Psoas muscle (tissue), 8 donors: ENCODE measurements around the gene RPS6KA2. TPM values are rescaled to one million over a fixed set of nuclear protein-coding genes. Genes with fewer than 3 reads are reported as not detected.

Experiments
- ATAC-seq, 4 donors: fragments of 200-7000 bp; cut with Tn5 transposase; one replicate each; pipeline ENCODE4 v1.9.1; 2020; ENCODE audit warnings: moderate library complexity in 3 of 4, mild to moderate bottlenecking in 2 of 4
- DNase-seq, 2 donors: peaks; one replicate each; pipeline ENCODE4 v3.0.0-alpha.2; 2020
- H3K27ac ChIP-seq: fragments of 200-600 bp; one replicate; pipeline ENCODE4 v1.8.0; 2022
- H3K27me3 ChIP-seq, 3 donors: fragments of 200-600 bp in 1 of 3; one replicate each; pipeline versions ENCODE4 v1.6.1 to v1.8.0; 2013 to 2022; ENCODE audit warnings: low read length in 2 of 3, mild to moderate bottlenecking in 2 of 3, moderate library complexity in 1 of 3; ENCODE audit not compliant: insufficient read depth in 3 of 3
- H3K36me3 ChIP-seq, 2 donors: fragments of 200-600 bp in 1 of 2; one replicate each; pipeline versions ENCODE4 v1.6.1 to v1.8.0; 2013 to 2022; ENCODE audit warnings: low read depth in 1 of 2, mild to moderate bottlenecking in 1 of 2, moderate library complexity in 1 of 2; ENCODE audit not compliant: insufficient read depth in 1 of 2
- H3K4me1 ChIP-seq: fragments of 200-600 bp; one replicate; pipeline ENCODE4 v1.8.0; 2022
- H3K4me3 ChIP-seq: fragments of 200-600 bp; one replicate; pipeline ENCODE4 v1.8.0; 2022; ENCODE audit warnings: mild to moderate bottlenecking
- H3K9me3 ChIP-seq: fragments of 200-600 bp; one replicate; pipeline ENCODE4 v1.8.0; 2022
- WGBS, 3 donors: extraction: QIAGEN DNeasy Blood & Tissue Kit; methylation state at CpG; one replicate each; pipeline versions ENCODE4 v1.1.6 to v1.1.7; 2013; 5-methylcytosine and 5-hydroxymethylcytosine counted together
- intact Hi-C, 2 donors: fragments of 100-400 bp; cut with DNase I; formaldehyde crosslinking; loops; one replicate each; pipeline versions ENCODE4 v1.11.0 to v1.14.2; 2022
- polyA plus RNA-seq, 3 donors: library from polyadenylated mRNA; stranded (reverse); fragments of 200-250 nt; gene quantifications; one replicate each; pipeline ENCODE4 v1.2.3, GENCODE V29; 2013
- total RNA-seq, 4 donors: library from RNA; stranded (reverse); fragmentation: NEBNext Ultra II Directional in 2 of 4; extraction: Animal tissue kit (Norgen Biotek cat#: 25700) in 2 of 4; gene quantifications; one replicate each; pipeline versions ENCODE4 v1.2.1 to v1.2.4, GENCODE V29; 2021 to 2023
- TF ChIP-seq, protein P1 (sequence below): fragments of 200-600 bp; IDR thresholded peaks from one replicate; pipeline ENCODE4 v1.8.0; 2022; ENCODE audit warnings: antibody characterized with exemption
- donor health status: healthy with polysubstance abuse.
- donor health status: DM: no; HTN: no; CAD: no; lungs with moderate emphysema.
- donor health status: Bipolar disorder and iron deficiency.
- donor health status: healthy.
- donor health status: DM: yes; HTN: yes; CAD: no.
- donor health status: DM: no; HTN: no; CAD: no.
- donor health status: DM: no; HTN: no; CAD: no.
- donor health status: DM: yes; HTN: yes; CAD: no.

Gene RPS6KA2
- total and polyA plus RNA-seq, 7 donors = 7.8 to 40.4 (median 20.0) TPM

DNA sequence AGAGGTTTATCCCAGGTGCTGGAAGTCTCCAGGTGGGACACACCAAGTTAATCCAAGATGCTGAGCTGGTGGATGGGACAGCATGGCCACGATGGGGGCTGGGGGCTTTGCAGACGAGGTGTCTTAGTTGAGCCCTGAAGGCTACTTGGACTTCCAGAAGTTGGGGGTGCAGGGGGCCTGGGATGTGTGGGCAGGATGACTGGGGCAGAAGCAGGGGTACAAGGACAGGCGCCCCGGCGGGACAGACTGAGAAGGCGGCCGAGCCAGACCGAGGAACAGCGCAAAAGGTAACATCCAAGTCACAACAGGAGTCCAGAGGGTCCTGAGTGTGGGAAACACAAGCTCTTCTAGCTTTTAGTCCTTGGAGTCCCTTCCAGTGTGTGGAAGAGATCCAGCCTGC lies 64.3 kb downstream of the RPS6KA2 start:
- intact Hi-C loops = loop anchor here in 1 of 2 donors (5.0 kb wide), 1 partner anchor 65 kb away; the partner anchor contains the start of gene RPS6KA2
- Histone ChIP-seq H3K9me3 (no peaks in the 10 kb centered on the region), H3K27ac (peak overlapping the region; percentile 84), H3K4me1 (peaks cover 67% of the 10 kb centered on the region), H3K36me3 (no peaks in the 10 kb centered on the region), H3K27me3 (no peaks in the 10 kb centered on the region), H3K4me3 (no peak overlapping the region)
- DNase-seq (no peak), ATAC-seq (no peak)
- TF ChIP-seq, protein P1, sequence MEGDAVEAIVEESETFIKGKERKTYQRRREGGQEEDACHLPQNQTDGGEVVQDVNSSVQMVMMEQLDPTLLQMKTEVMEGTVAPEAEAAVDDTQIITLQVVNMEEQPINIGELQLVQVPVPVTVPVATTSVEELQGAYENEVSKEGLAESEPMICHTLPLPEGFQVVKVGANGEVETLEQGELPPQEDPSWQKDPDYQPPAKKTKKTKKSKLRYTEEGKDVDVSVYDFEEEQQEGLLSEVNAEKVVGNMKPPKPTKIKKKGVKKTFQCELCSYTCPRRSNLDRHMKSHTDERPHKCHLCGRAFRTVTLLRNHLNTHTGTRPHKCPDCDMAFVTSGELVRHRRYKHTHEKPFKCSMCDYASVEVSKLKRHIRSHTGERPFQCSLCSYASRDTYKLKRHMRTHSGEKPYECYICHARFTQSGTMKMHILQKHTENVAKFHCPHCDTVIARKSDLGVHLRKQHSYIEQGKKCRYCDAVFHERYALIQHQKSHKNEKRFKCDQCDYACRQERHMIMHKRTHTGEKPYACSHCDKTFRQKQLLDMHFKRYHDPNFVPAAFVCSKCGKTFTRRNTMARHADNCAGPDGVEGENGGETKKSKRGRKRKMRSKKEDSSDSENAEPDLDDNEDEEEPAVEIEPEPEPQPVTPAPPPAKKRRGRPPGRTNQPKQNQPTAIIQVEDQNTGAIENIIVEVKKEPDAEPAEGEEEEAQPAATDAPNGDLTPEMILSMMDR = no peak
- 92 to 97% (median 94%) methylated on average over 9 of the region's 9 CpGs for WGBS, 3 donors

DNA sequence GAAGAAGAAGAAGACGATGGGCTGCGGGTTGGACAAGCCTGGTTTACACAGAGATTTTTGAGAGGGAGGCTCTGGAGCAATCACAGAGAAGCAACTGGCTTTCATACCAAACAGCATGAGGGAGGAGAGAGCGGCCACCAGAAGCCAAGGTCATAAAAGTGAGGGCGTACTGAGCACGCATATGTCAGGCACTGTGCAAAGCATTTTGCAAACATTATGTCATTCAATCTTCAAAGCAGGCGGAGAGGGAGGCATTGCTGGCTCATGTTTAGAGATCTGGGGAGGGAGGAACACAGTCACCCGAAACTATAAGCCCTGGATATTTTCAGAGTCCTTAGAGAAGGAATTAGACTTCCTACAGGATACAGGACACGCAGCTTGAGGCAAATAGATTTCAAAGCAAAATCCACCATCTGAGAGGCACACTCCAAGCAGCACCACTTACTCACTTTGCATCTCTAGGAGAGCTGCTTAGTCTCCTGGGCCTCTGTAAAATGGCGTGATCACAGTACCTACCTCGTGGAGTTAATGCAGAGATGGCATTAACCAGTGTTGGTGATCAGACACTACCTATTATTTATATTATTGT lies 65.2 kb downstream of the RPS6KA2 start:
- peaks cover 69% of the 10 kb centered on the region for H3K4me1 ChIP-seq
- H3K36me3 ChIP-seq = no peaks in the 10 kb centered on the region
- intact Hi-C loops = loop anchor here in 1 of 2 donors (5.0 kb wide), 1 partner anchor 65 kb away; the partner anchor contains the start of gene RPS6KA2
- H3K4me3 ChIP-seq = no peak overlapping the region
- H3K27ac ChIP-seq = peak overlapping the region; percentile 84
- TF ChIP-seq, protein P1 = no peak
- ATAC-seq = peak; percentile 62 to 79 (median 67)
- H3K27me3 ChIP-seq = no peaks in the 10 kb centered on the region
- H3K9me3 ChIP-seq = no peaks in the 10 kb centered on the region
- 25 to 39% (median 32%) methylated on average over 10 of the region's 10 CpGs for WGBS, 3 donors
- DNase-seq = peak in 1 of 2 donors; percentile 72

DNA sequence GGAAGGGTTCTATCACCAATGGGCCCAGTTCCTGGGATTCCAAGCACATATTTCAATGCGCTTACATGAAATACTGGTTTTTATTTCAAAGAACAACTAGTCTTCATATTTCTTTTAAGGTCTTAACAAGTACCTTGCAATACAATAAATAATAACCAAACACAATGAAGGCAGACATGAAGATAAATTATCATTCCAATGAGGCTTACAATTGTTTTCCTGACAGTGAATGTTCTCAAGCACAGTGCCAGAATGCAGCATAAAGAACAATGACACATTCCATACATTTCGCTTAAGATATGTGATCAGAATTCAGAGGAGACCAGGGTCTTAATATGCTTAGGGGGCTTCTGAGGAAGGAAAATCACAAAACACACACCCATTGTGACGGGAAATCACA lies 66.8 kb downstream of the RPS6KA2 start:
- Histone ChIP-seq H3K27ac (no peak overlapping the region), H3K36me3 (no peaks in the 10 kb centered on the region), H3K27me3 (no peaks in the 10 kb centered on the region), H3K4me1 (peaks cover 64% of the 10 kb centered on the region), H3K9me3 (no peaks in the 10 kb centered on the region), H3K4me3 (no peak overlapping the region)
- WGBS, 3 donors = 97 to 100% (median 99%) methylated on average over 3 of the region's 3 CpGs
- ATAC-seq (no peak), DNase-seq (no peak)
- TF ChIP-seq, protein P1 = no peak
- intact Hi-C loops = loop anchor here in 1 of 2 donors (5.0 kb wide), 1 partner anchor 67 kb away; the partner anchor contains the start of gene RPS6KA2

DNA sequence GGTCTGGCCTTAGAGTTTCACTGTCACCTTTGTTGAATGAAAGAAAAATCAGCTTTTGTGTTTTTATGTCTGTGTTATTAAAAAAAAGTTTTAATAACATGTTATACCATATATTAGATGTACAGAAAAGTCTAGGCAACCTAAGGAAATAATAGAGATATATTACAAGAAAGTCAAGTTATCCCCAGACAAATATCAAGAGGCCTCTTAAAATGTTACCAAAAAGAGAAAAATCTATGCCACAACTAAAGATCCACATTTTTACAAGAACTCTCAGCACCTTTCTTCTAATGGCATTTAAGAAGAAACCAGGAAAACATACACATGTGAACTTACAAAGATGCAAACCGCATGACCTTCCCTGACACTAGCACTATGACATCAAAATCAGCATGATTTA lies 67.4 kb downstream of the RPS6KA2 start:
- no peaks in the 10 kb centered on the region for H3K27me3 ChIP-seq
- WGBS, 3 donors = 92 to 100% (median 100%) methylated on average over 1 of the region's 1 CpG
- H3K4me3 ChIP-seq = no peak overlapping the region
- H3K9me3 ChIP-seq = no peaks in the 10 kb centered on the region
- intact Hi-C loops = loop anchor here (5.0 kb wide), 4 partner anchors 58 to 133 kb away; partner anchors contain the start of gene RPS6KA2 (in 2 of the 2)
- no peak for DNase-seq
- no peak overlapping the region for H3K27ac ChIP-seq
- TF ChIP-seq, protein P1 = no peak
- H3K4me1 ChIP-seq = peaks cover 60% of the 10 kb centered on the region
- ATAC-seq = no peak
- H3K36me3 ChIP-seq = no peaks in the 10 kb centered on the region
